ENCODE data around the gene TRMT2A. TPM values are rescaled to one million over a fixed set of nuclear protein-coding genes. Genes with fewer than 3 reads are reported as not detected.

TRMT2A gene
- total RNA-seq, 1 experiment from 2014 or later: 68.1 TPM

- Histone ChIP-seq H3K27ac (ENCODE audit: low read depth, low read length, poor library complexity, severe bottlenecking) (no peak overlapping the region), H3K4me1 (ENCODE audit: insufficient read depth, low read length, poor library complexity, severe bottlenecking) (peaks cover 5% of the 10 kb centered on the region), H3K36me3 (ENCODE audit: insufficient read depth, low read length, poor library complexity, severe bottlenecking) (no peaks in the 10 kb centered on the region), H3K9me3 (ENCODE audit: low read depth, low read length, poor library complexity, severe bottlenecking) (no peaks in the 10 kb centered on the region), H3K4me3 (ENCODE audit: low read depth, low read length, poor library complexity, severe bottlenecking) (no peak overlapping the region), H3K27me3 (replicated peaks; ENCODE audit: insufficient read depth, low read depth, low read length, poor library complexity) (no peaks in the 10 kb centered on the region)
- CTCF ChIA-PET: no interaction called here
- no TSS peak for BruUV-seq (replicated peaks)
- POLR2A ChIA-PET (ENCODE audit: low non-redundant PET): no interaction called here
- intact Hi-C loops (cut with micrococcal nuclease; ENCODE audit: unreplicated experiment): no loop called here
- TF ChIP-seq CTCF (conservative IDR thresholded peaks at IDR 0.05; ENCODE audit: low read depth, low read length): no peak
- no peak for TF ChIP-seq EZH2 (IDR thresholded peaks at IDR 0.05; ENCODE audit: borderline replicate concordance, low read depth, low read length, poor library complexity, severe bottlenecking)
- DNase-seq (ENCODE audit: low spot score): no peak
Measured at GRCh38 chr22:20133930-20134549, 17.0 kb upstream of the TRMT2A start.

- TF ChIP-seq CTCF (conservative IDR thresholded peaks at IDR 0.05; ENCODE audit: low read depth, low read length) (no peak), EZH2 (IDR thresholded peaks at IDR 0.05; ENCODE audit: borderline replicate concordance, low read depth, low read length, poor library complexity, severe bottlenecking) (no peak)
- ChIA-PET CTCF (no interaction called here), POLR2A (ENCODE audit: low non-redundant PET) (no interaction called here)
- Histone ChIP-seq H3K36me3 (ENCODE audit: insufficient read depth, low read length, poor library complexity, severe bottlenecking) (peaks cover 4% of the 10 kb centered on the region), H3K4me3 (ENCODE audit: low read depth, low read length, poor library complexity, severe bottlenecking) (peak overlapping the region; percentile 88), H3K4me1 (ENCODE audit: insufficient read depth, low read length, poor library complexity, severe bottlenecking) (peaks cover 5% of the 10 kb centered on the region), H3K27me3 (replicated peaks; ENCODE audit: insufficient read depth, low read depth, low read length, poor library complexity) (no peaks in the 10 kb centered on the region), H3K9me3 (ENCODE audit: low read depth, low read length, poor library complexity, severe bottlenecking) (no peaks in the 10 kb centered on the region), H3K27ac (ENCODE audit: low read depth, low read length, poor library complexity, severe bottlenecking) (peak overlapping the region; percentile 71)
- intact Hi-C loops (cut with micrococcal nuclease; ENCODE audit: unreplicated experiment): no loop called here
- no peak for DNase-seq (ENCODE audit: low spot score)
- BruUV-seq (replicated peaks): no TSS peak
Measured at GRCh38 chr22:20132686-20133246, 15.7 kb upstream of the TRMT2A start.

GRCh38 chr22:20131859-20132685, 15.0 kb upstream of the TRMT2A start:
- Histone ChIP-seq H3K4me3 (ENCODE audit: low read depth, low read length, poor library complexity, severe bottlenecking) (peak overlapping the region; percentile 88), H3K4me1 (ENCODE audit: insufficient read depth, low read length, poor library complexity, severe bottlenecking) (peaks cover 5% of the 10 kb centered on the region), H3K27ac (ENCODE audit: low read depth, low read length, poor library complexity, severe bottlenecking) (peak overlapping the region; percentile 71), H3K9me3 (ENCODE audit: low read depth, low read length, poor library complexity, severe bottlenecking) (no peaks in the 10 kb centered on the region), H3K36me3 (ENCODE audit: insufficient read depth, low read length, poor library complexity, severe bottlenecking) (peaks cover 10% of the 10 kb centered on the region), H3K27me3 (replicated peaks; ENCODE audit: insufficient read depth, low read depth, low read length, poor library complexity) (no peaks in the 10 kb centered on the region)
- ChIA-PET CTCF (no interaction called here), POLR2A (ENCODE audit: low non-redundant PET) (no interaction called here)
- intact Hi-C loops (cut with micrococcal nuclease; ENCODE audit: unreplicated experiment): no loop called here
- no TSS peak for BruUV-seq (replicated peaks)
- DNase-seq (ENCODE audit: low spot score): no peak
- TF ChIP-seq EZH2 (IDR thresholded peaks at IDR 0.05; ENCODE audit: borderline replicate concordance, low read depth, low read length, poor library complexity, severe bottlenecking) (no peak), CTCF (conservative IDR thresholded peaks at IDR 0.05; ENCODE audit: low read depth, low read length) (no peak)
